HepG2 (cell line): ENCODE measurements around the gene SIGLEC6.

ENCODE experiments used
- BHLHE40 ChIP-seq: IDR thresholded peaks from 2 replicates; pipeline ENCODE4 v1.6.1; 2011; ENCODE audit warnings: low read length, improper control_type of control experiment
- ISX ChIP-seq: sonication (generic); formaldehyde crosslinking; conservative IDR thresholded peaks from 2 replicates; pipeline ENCODE4 v1.5.0; 2020; ENCODE audit warnings: missing genetic modification reagents
- KAT2B ChIP-seq: fragments of 150-350 bp; IDR thresholded peaks from 2 replicates; pipeline ENCODE4 v1.6.1; 2014; ENCODE audit warnings: low read depth, low read length, borderline replicate concordance
- KDM1A ChIP-seq: IDR thresholded peaks from 2 replicates; pipeline ENCODE4 v1.6.1; 2016; ENCODE audit warnings: missing compliant biosample characterization
- MIER3 ChIP-seq: IDR thresholded peaks from 2 replicates; pipeline ENCODE4 v1.6.1; 2016; ENCODE audit warnings: missing compliant biosample characterization, borderline replicate concordance
- TP53 ChIP-seq: sonication (generic); formaldehyde crosslinking; conservative IDR thresholded peaks from 2 replicates; pipeline ENCODE4 v1.4.0; 2020; ENCODE audit warnings: missing genetic modification reagents
- YY1 ChIP-seq: IDR thresholded peaks from 2 replicates; pipeline ENCODE4 v1.6.1; 2011; ENCODE audit warnings: low read length, low read depth, moderate library complexity, mild to moderate bottlenecking; ENCODE audit not compliant: insufficient read depth, insufficient replicate concordance
- ZNF598 ChIP-seq: sonication (generic); formaldehyde crosslinking; IDR thresholded peaks from 2 replicates; pipeline ENCODE4 v1.5.1; 2020; ENCODE audit warnings: mild to moderate bottlenecking, missing genetic modification reagents, borderline replicate concordance

- TF ChIP-seq KAT2B (no peak), ZNF598 (CRISPR knock-in tag) (no peak), MIER3 (CRISPR knock-in tag) (no peak), YY1 (no peak), BHLHE40 (no peak), ISX (CRISPR knock-in tag) (no peak), TP53 (no peak), KDM1A (CRISPR knock-in tag) (no peak)
These were observed 58.3 kb downstream of the SIGLEC6 start for GRCh38 chr19:51473009-51473707.
